ENCODE measurements around the gene CECR2. TPM values are rescaled to one million over a fixed set of nuclear protein-coding genes. Genes with fewer than 3 reads are reported as not detected.
"Not testable (repeated sequence)": the region's sequence is repeated elsewhere in the genome, so short reads cannot be mapped to it uniquely, and the experiment has no call there.

CECR2 gene
- total RNA-seq, 4 donors from 2014 or later, result 12.3 to 29.6 (median 20.4) TPM

DNA sequence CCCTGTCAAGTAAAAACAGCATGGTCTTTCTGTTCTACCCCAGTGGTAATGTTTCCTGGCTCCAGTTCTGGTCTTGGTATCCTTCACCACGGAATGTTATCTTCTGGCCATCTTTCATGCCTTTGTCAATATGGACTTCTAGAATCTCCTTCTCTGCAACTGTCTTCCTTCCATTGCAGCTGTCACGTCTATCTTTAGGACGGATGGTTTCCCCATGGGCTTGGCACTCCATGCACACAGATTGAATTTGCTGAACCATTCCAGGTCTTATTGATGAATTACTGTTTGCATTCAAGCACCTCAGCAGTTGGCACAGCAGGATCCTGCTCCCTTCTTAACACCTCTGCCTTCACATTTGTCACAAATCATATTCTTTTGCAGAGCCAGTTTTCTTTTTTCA is 149.1 kb downstream of the CECR2 start:
- TF ChIP-seq, protein P1, sequence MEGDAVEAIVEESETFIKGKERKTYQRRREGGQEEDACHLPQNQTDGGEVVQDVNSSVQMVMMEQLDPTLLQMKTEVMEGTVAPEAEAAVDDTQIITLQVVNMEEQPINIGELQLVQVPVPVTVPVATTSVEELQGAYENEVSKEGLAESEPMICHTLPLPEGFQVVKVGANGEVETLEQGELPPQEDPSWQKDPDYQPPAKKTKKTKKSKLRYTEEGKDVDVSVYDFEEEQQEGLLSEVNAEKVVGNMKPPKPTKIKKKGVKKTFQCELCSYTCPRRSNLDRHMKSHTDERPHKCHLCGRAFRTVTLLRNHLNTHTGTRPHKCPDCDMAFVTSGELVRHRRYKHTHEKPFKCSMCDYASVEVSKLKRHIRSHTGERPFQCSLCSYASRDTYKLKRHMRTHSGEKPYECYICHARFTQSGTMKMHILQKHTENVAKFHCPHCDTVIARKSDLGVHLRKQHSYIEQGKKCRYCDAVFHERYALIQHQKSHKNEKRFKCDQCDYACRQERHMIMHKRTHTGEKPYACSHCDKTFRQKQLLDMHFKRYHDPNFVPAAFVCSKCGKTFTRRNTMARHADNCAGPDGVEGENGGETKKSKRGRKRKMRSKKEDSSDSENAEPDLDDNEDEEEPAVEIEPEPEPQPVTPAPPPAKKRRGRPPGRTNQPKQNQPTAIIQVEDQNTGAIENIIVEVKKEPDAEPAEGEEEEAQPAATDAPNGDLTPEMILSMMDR (IDR thresholded peaks at IDR 0.05 in 4 of 5, conservative IDR thresholded peaks at IDR 0.05 in 1 of 5), result no peak
- no peak for TF ChIP-seq POLR2A (IDR thresholded peaks at IDR 0.05)
- intact Hi-C loops (cut with DNase I; ENCODE audit: low total_unique reads), result no loop called here
- Histone ChIP-seq H3K9me3 (no peaks in the 10 kb centered on the region), H3K36me3 (no peaks in the 10 kb centered on the region), H3K27me3 (no peaks in the 10 kb centered on the region), H3K4me3 (no peak overlapping the region), H3K4me1 (peaks cover 21 to 28% of the 10 kb centered on the region in 2 donors), H3K27ac (peak overlapping the region; percentile 7 to 56 (median 21))
- in situ Hi-C loops (cut with MboI; ENCODE audit: low sequenced_read_pairs in 4 of 4), result loop anchor here in 1 of 4 donors (25.0 kb wide), 1 partner anchor 331 kb away; no protein-coding TSS in a partner anchor
- ATAC-seq (peak in 1 of 2 donors; percentile 70), DNase-seq (peak in 1 of 2 donors; percentile 34)

DNA sequence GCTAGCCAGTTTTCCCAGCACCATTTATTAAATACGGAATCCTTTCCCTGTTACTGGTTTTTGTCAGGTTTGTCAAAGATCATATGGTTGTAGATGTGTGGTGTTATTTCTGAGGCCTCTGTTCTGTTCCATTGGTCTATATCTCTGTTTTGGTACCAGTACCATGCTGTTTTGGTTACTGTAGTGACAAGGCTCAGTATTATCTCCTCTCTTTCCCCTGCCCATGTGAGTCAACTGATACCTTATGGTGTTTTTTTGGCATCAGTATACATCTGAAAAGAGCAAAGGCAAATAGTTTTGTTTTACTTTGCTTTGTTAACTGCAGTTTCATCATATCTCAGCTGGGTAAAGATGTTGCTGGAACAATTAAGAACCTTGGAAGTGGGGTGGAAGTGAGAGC is 152.7 kb downstream of the CECR2 start:
- ATAC-seq; H3K4me3 ChIP-seq; intact Hi-C loops (cut with DNase I; ENCODE audit: low total_unique reads); H3K36me3 ChIP-seq; H3K27me3 ChIP-seq; H3K27ac ChIP-seq; DNase-seq; H3K9me3 ChIP-seq: not testable (repeated sequence)
- in situ Hi-C loops (cut with MboI; ENCODE audit: low sequenced_read_pairs in 4 of 4), result loop anchor here in 1 of 4 donors (25.0 kb wide), 1 partner anchor 335 kb away; no protein-coding TSS in a partner anchor
- H3K4me1 ChIP-seq, result peaks cover 11 to 18% of the 10 kb centered on the region in 2 donors

DNA sequence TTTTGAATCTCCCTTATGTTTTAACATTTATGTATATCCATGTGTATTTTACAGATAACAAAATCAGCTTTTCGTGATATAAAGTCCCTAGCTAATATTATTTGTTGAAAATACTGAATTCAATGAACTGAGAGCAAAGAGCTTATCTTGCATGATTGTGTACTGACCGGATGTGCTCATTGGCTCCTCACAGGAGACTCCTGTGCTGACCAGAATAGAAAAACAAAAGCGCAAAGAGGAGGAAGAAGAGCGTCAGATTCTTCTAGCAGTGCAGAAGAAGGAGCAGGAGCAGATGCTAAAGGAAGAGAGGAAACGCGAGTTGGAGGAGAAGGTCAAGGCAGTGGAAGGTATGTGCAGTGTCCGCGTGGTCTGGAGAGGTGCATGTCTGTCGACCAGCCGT is 154.7 kb downstream of the CECR2 start:
- no peak overlapping the region for H3K4me3 ChIP-seq
- intact Hi-C loops (cut with DNase I; ENCODE audit: low total_unique reads) (no loop called here), in situ Hi-C loops (cut with MboI; ENCODE audit: low sequenced_read_pairs in 4 of 4) (loop anchor here in 1 of 4 donors (25.0 kb wide), 1 partner anchor 337 kb away; no protein-coding TSS in a partner anchor)
- no peak for ATAC-seq
- TF ChIP-seq, protein P1 (IDR thresholded peaks at IDR 0.05 in 4 of 5, conservative IDR thresholded peaks at IDR 0.05 in 1 of 5), result no peak
- no peak for TF ChIP-seq POLR2A (IDR thresholded peaks at IDR 0.05)
- H3K9me3 ChIP-seq, result no peaks in the 10 kb centered on the region
- H3K4me1 ChIP-seq, result peaks cover 0 to under 1% of the 10 kb centered on the region in 2 donors
- no peaks in the 10 kb centered on the region for H3K36me3 ChIP-seq
- H3K27ac ChIP-seq, result no peak overlapping the region
- no peaks in the 10 kb centered on the region for H3K27me3 ChIP-seq
- DNase-seq, result no peak

DNA sequence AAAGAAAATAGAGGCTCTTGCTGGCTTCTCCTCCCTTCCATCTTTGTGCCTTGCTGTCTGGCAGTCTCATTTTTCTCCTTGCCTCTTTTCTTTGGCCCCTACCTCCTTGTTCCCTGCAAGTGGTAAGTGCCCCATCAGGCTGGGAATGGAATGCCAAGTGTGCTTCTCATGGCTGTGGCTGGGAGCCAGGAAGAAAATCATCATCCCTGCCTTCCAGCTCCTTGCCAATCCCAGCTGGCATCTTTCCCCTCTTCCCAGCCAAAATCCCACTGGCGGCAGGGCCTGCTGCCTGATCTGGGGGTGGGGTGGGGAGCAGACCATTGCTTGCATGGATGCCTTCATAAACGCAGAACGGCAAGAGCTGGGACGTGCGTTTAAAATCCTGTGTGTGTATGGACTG is 167.0 kb downstream of the CECR2 start:
- no peak for ATAC-seq
- intact Hi-C loops (cut with DNase I; ENCODE audit: low total_unique reads) (no loop called here), in situ Hi-C loops (cut with MboI; ENCODE audit: low sequenced_read_pairs in 4 of 4) (no loop called here)
- Histone ChIP-seq H3K36me3 (peaks cover 0 to 34% of the 10 kb centered on the region in 2 donors), H3K4me3 (no peak overlapping the region), H3K9me3 (no peaks in the 10 kb centered on the region), H3K27me3 (no peaks in the 10 kb centered on the region), H3K4me1 (no peaks in the 10 kb centered on the region), H3K27ac (peak overlapping the region in 3 of 4 donors; percentile 21 to 50 (median 27))
- no peak for TF ChIP-seq POLR2A (IDR thresholded peaks at IDR 0.05)
- TF ChIP-seq, protein P1 (IDR thresholded peaks at IDR 0.05 in 4 of 5, conservative IDR thresholded peaks at IDR 0.05 in 1 of 5), result no peak
- no peak for DNase-seq

DNA sequence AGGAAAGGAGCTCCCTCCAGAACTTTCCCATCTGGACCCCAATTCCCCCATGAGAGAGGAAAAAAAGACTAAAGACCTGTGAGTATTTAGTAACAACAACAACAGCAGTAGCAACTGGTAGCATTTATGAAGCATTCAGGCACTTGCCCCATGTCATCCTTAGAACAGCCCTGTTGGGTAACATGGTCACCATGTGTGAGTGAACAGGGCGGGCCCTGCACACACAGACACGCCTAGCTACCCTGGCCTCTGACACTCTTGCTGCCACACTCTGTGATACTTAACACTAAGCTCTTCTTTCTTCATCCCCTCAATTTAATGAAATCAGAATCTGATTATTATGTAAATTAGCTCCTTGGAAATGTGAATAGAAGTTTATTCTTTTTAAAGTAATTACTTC is 167.9 kb downstream of the CECR2 start:
- no peak for ATAC-seq

More for the DNA sequence above, 167.9 kb downstream of the CECR2 start:
- TF ChIP-seq, protein P1 (IDR thresholded peaks at IDR 0.05 in 4 of 5, conservative IDR thresholded peaks at IDR 0.05 in 1 of 5), result no peak
- no peak for TF ChIP-seq POLR2A (IDR thresholded peaks at IDR 0.05)
- Histone ChIP-seq H3K4me1 (no peaks in the 10 kb centered on the region), H3K9me3 (no peaks in the 10 kb centered on the region), H3K27me3 (no peaks in the 10 kb centered on the region), H3K4me3 (no peak overlapping the region), H3K36me3 (peaks cover 0 to 43% of the 10 kb centered on the region in 2 donors), H3K27ac (peak overlapping the region in 2 of 4 donors; percentile 27 to 50)
- no peak for DNase-seq
- in situ Hi-C loops (cut with MboI; ENCODE audit: low sequenced_read_pairs in 4 of 4), result no loop called here
- intact Hi-C loops (cut with DNase I; ENCODE audit: low total_unique reads), result no loop called here

All from gastrocnemius medialis (tissue), 4 donors.